NOMO-1 treated with dmso at 0.1 percent for 144 hours (cell line): ENCODE measurements around the gene PTPRN2.

ENCODE experiments used
- DNase-seq: peaks from one replicate; lab custom pipeline; 2025; ENCODE audit not compliant: unreplicated experiment; lab: John Stamatoyannopoulos, UW

Gene PTPRN2

DNA sequence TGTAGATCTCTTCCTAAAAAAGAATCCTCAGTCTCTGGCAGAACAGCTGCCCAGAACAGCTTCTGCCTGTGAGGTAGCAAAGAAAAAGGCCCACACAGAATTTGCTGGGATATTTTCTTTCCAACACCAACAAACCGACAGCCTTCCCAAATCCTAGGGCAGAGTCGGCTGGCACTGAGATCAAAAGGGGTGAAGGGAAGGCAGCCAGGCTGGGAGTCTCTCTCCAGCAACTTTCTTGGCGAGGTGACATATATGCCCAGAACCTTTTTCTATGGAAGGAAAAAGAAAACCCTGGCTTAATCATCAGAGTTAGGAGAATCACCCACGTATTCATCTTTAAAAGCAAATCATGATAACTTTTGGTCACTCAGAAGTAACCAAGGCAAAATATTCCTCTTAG lies 971.2 kb downstream of the PTPRN2 start:
- DNase-seq = no peak

- DNase-seq = no peak
Measured at GRCh38 chr7:157615852-157616251, 971.8 kb downstream of the PTPRN2 start.

- DNase-seq = no peak
Measured at GRCh38 chr7:157615101-157615817, 972.4 kb downstream of the PTPRN2 start.

DNA sequence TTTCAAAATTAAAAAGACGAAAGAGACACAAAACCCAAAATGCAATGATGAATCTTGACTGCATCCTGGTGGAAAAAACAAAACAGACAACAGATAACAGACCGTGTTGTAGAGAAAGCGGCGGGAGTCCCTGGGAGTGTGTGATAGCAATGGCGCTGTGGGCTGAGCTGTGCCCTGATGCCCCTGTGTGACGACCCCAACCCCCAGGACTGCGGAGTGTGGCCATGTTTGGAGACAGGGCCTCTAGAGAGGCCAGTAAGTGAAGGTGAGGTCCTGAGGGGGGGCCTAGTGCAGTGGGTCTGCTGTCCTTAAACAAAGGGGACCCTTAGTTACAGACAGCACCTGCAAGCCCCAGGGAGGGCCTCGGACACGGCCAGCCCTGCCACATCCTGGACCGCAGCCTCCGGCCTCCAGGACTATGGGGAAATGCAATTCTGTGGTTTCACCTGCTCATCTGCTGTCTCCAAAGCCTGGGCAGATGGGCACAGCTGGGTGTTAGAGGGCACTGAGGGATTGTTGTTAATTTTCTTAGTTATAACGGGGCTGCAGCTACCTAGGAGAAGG lies 973.1 kb downstream of the PTPRN2 start:
- no peak for DNase-seq

DNA sequence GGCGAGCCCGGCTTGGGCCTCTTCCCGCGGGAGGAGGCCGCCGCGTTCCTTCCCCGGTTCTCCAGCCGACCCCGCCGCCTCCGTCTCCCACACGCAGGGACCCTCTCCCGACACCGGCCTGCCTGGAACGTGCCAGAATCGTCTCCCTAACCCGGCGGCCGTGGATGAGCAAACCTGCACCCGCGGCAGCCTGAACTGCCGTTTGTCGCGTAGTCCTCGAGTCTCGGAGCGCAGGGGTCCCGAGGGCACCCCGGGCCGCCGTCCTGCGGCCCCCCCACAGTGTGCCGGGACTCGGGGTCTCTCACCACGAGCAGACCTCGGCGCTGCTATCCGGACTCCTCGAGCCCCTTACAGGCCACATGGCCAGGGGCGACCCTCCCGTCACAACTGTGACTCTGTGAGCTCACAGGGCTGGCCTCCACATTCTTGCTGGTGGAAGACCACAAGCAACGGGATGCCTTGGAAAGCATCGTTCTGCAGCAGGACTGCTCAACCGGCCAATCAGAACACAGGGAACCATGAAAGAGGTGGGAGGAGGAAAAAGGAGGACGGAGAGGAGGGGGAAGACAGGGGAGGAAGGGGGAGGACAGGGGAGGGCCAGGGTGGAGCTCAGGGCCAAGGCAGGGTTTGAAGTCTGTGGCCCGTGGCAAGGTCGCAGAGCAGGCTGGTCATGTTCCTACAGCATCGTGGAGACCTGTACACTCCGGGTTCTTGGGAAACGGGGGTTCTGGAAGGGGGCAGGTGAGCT lies 973.9 kb downstream of the PTPRN2 start:
- DNase-seq = no peak

DNA sequence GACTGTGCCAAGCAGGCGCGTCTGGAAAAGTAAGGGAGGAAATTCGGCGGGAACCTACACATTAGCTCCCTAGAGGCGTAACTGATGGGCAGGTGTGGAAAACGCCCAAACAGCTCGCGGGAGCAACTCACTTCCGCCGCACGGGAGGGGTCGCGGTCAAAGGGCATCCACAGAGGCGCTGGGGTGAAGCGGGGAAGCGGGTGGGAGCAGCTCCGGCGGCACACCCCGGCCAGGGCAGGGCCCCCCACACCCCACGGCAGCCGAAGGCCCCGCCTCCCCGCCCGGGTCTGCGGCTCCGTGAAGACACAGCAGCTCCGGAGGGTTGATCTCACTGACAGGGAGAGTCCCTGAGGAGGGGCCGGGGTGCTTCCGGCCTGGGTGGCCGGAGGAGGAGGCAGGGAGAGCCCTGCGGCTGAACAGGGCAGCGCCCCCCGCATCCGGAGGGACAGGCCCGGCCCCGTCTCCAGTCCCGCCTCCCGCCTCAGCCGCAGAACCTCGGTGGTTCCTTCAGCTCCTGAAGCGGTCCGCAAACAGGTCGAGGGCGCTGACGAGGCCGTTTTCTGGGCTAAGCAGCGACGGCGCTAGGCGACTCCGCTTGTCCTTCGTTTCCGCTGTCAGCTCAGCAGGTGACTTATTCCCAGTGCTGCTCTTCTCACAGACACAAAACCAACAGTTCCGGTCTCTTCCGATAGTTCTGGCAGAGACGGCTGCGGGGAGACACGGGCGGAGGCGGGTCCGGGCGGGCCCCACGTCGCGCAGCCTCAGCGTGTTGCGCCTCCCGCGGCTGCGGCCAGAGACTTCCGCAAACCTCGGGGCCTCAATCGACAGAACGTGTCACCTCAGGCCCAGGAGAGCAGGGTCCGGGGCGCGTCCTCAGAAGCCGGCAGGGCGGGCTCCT lies 974.7 kb downstream of the PTPRN2 start:
- DNase-seq = no peak

DNA sequence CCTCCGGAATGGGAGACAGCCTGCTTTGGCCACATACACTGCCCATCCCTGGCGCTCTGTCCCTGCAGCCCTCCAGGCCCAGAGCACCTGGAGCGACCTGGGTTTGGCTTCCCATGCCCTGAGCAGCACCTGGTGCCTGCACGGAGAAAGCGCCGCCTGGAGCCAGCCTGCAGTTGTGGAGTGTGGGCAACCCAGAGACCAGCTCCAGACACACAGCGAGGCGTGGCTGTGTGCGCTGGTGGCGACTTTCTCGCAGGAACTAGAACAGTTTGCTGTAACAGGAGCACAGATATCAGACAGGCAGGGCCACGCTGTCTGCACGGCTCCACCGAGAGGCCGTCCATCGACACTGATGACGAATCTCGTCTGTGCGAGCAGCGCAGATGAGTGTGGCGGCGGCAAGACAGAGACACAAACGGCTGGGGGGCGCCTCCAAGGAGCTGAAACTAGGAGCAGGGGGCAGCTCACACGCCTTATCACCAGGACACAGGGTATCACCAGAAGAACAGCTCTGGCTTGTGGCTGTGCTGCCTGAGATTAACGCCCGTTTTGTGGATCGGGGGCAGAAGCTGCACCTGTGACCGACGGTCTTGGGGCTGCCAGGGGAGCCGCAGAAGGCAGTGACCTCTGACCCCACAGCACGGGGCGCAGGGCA lies 975.5 kb downstream of the PTPRN2 start:
- no peak for DNase-seq

- no peak for DNase-seq
Measured at GRCh38 chr7:157611341-157611740, 976.3 kb downstream of the PTPRN2 start.

- DNase-seq = no peak
Measured at GRCh38 chr7:157610671-157611295, 976.8 kb downstream of the PTPRN2 start.

DNA sequence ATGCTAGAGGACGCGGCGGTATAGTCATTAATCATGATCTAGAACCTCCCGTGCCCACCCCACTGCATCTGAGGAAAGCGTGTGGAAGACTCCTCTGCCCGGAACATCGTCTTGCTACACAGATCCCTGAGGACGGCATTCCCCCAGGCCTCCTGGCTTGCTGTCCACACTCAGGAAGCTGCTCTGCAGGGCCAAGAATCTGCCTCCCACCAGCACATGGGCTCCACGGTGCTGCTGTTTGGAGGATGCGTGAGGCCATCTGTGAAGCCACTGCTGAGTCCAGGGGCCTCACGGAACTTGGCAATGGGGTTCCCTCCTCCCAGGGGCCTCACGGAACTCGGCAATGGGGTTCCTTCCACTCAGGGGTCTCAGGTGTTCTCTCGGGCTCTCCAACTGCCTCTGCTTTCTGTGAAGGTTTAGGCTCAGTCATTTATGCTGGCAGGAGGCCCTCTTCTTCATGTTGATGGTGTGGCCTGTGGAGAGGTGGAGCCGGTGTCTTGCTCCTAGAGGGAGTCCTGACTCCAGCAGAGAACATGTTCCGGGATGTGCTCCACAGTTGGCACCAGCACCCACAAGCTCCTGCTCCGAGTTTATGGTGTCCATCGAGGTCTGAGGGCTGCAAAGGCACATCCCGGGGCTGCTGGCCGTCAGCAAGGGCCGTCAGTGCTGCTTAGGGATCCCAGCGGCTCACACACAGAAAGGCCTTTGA lies 977.5 kb downstream of the PTPRN2 start:
- no peak for DNase-seq

DNA sequence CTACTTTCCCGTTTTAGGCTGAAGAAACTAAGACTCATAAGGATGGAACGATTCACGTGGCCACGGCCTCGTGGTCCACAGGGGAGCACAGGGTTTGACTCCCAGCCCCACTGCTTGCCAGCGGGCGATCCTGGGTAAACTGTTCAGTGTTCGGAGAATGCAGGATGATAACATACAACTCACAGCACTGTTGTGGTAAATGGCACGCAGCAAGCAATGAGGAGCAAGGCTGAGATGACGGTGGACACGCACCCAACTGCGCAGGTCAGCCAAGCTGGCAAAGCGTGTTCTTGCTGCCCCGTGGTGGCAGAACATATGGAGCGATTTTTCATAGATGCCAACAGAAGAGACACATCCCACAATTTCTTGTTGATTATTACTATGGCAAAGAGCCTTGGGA lies 978.1 kb downstream of the PTPRN2 start:
- no peak for DNase-seq

DNA sequence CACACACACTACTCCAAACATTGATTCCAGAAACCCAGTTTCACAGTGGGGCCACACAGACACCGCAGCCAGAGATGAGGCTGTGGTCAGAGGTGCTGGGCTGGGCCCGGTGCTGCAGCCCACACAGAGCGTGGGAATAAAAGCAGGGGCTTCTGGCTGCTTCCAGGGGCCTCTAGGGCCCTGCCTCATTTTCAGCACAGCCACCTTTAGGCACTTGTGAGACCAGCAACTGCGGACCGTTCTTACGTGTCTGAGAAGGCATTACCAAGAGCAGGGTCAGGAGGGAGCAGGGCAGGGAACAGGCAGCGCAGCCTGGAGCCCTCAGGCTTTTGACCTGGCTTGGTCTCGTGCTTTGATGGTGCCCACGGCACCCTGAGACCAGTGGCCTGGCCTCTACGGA lies 980.4 kb downstream of the PTPRN2 start:
- DNase-seq = no peak

DNA sequence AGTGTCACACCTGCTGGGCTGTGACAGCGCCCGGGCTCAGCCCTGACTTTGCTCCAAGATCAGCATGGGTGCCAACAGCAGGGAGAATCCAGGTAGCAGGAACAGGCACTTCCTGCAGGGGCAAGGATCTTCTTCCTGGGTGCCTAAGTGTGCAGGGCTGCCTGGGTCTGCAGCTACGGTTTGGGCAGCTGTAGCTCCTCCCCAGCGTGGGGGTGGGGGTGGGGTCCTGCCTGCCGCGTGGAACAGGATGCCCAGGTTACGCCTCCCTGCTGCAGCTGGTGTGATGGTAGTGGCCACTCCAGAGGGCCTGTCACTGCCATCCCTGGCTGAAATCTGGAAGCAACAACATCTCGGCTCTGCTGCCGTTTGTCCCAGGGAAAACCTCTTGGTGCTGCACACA lies 981.5 kb downstream of the PTPRN2 start:
- DNase-seq = no peak

DNA sequence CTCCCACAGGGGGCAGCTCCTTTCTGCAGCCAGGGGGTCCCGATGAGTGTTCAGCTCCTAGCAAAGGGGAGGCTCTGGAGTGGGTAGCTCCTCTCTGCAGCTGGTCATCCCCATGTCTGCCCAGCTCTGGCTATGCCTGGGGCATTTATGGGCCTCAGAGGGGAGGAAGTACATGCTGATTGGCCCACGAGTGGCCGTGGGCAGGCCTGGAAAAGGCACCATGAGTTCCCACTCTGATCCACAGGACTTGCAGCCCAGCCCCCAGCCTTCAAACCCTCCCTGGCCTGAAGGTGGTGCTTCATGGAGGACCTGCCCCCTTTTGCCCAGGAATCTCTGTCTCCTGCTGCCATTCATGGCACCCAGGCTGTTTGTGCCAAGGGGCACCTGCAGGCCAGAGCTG lies 982.0 kb downstream of the PTPRN2 start:
- DNase-seq = no peak

GRCh38 chr7:157604661-157605381 lies 982.8 kb downstream of the PTPRN2 start:
- no peak for DNase-seq

DNA sequence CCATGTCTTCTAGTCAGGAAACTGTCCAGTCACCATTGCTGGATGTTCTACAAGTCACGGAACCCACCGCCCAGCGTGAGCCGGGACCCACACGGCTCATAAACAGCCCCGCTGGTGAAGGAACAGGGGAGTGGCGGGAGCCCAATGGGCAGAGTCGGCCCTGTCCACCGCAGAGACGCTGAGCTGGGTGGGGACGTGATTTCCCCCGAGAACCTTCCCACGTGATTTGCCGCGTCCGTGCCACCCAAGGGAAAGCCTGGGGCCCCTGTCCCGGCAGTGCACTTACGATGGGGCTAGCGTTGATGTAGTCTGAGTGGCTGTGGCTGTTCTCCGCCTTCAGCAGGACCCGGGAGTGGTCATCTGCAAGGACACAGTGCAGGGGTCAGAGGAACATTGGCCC lies 983.9 kb downstream of the PTPRN2 start:
- no peak for DNase-seq

DNA sequence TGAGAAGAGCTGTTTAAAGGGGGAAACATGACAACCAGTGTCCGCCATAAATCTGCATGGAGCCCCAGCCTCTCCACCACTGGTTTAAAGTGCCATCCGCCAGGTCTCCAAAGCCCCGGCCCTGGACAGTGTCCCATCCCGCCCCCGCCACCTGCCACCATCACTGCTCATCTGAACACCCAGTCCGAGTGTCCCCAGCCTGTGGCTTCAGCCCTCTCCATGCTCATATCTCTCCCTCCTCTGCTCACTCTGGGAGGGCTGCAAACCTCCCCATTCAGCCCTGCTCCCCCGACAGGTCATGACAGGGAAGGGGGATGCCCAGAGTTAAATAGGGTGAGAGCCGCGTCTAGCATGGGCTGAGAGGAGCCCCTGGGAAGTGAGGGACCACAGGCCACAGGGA lies 984.6 kb downstream of the PTPRN2 start:
- DNase-seq = no peak

GRCh38 chr7:157602581-157602980 lies 985.0 kb downstream of the PTPRN2 start:
- DNase-seq = no peak

- DNase-seq = no peak
Measured at GRCh38 chr7:157602156-157602555, 985.5 kb downstream of the PTPRN2 start.
